ENCODE measurements around the gene KRT5. TPM values are rescaled to one million over a fixed set of nuclear protein-coding genes. Genes with fewer than 3 reads are reported as not detected.
A peak's percentile ranks its signal among the peaks of the same experiment; 100 is the strongest.

KRT5 gene
- total and polyA plus RNA-seq, 3 donors from 2014 or later: 0.39 to 2.6 (median 1.1) TPM

GRCh38 chr12:52561880-52562449, 41.8 kb upstream of the KRT5 start:
- Histone ChIP-seq H3K9me3 (no peaks in the 10 kb centered on the region), H3K4me3 (no peak overlapping the region), H3K36me3 (ENCODE audit: low read depth, missing control alignments) (no peaks in the 10 kb centered on the region), H3K27me3 (no peaks in the 10 kb centered on the region), H3K27ac (no peak overlapping the region), H3K4me1 (no peaks in the 10 kb centered on the region)
- 65 to 79% methylated on average over 3 of the region's 3 CpGs for whole genome bisulfite sequencing, 2 donors
- DNase-seq: peak; percentile 26
- intact Hi-C loops (cut with DNase I; ENCODE audit: low total_unique reads): no loop called here
- TF ChIP-seq POLR2A (IDR thresholded peaks at IDR 0.05): no peak
- peak in 1 of 3 experiments; percentile 28 for TF ChIP-seq CTCF (IDR thresholded peaks at IDR 0.05)

- 76 to 94% methylated on average over 4 of the region's 4 CpGs for WGBS, 2 donors
- Histone ChIP-seq H3K36me3 (ENCODE audit: low read depth, missing control alignments) (no peaks in the 10 kb centered on the region), H3K27me3 (no peaks in the 10 kb centered on the region), H3K27ac (no peak overlapping the region), H3K9me3 (no peaks in the 10 kb centered on the region), H3K4me1 (no peaks in the 10 kb centered on the region), H3K4me3 (no peak overlapping the region)
- DNase-seq: no peak
- intact Hi-C loops (cut with DNase I; ENCODE audit: low total_unique reads): no loop called here
- TF ChIP-seq CTCF (IDR thresholded peaks at IDR 0.05) (no peak), POLR2A (IDR thresholded peaks at IDR 0.05) (no peak)
Observed at GRCh38 chr12:52559979-52560378, 39.8 kb upstream of the KRT5 start.

GRCh38 chr12:52558781-52559445, 38.7 kb upstream of the KRT5 start:
- H3K36me3 ChIP-seq (ENCODE audit: low read depth, missing control alignments): no peaks in the 10 kb centered on the region
- no peaks in the 10 kb centered on the region for H3K27me3 ChIP-seq
- H3K4me1 ChIP-seq: no peaks in the 10 kb centered on the region
- no peak for TF ChIP-seq CTCF (IDR thresholded peaks at IDR 0.05)
- no peak for TF ChIP-seq POLR2A (IDR thresholded peaks at IDR 0.05)
- no peak overlapping the region for H3K27ac ChIP-seq
- H3K4me3 ChIP-seq: no peak overlapping the region
- no peak for DNase-seq
- 82 to 86% methylated on average over 8 of the region's 8 CpGs for WGBS, 2 donors
- intact Hi-C loops (cut with DNase I; ENCODE audit: low total_unique reads): no loop called here
- no peaks in the 10 kb centered on the region for H3K9me3 ChIP-seq

GRCh38 chr12:52557476-52557875, 37.3 kb upstream of the KRT5 start:
- no peaks in the 10 kb centered on the region for H3K27me3 ChIP-seq
- no peak for DNase-seq
- no peaks in the 10 kb centered on the region for H3K9me3 ChIP-seq
- WGBS, 2 donors: 81 to 82% methylated on average over 2 of the region's 2 CpGs
- no peaks in the 10 kb centered on the region for H3K36me3 ChIP-seq (ENCODE audit: low read depth, missing control alignments)
- intact Hi-C loops (cut with DNase I; ENCODE audit: low total_unique reads): no loop called here
- H3K27ac ChIP-seq: no peak overlapping the region
- TF ChIP-seq CTCF (IDR thresholded peaks at IDR 0.05) (no peak), POLR2A (IDR thresholded peaks at IDR 0.05) (no peak)
- H3K4me1 ChIP-seq: no peaks in the 10 kb centered on the region
- no peak overlapping the region for H3K4me3 ChIP-seq

- WGBS, 2 donors: 84 to 89% methylated on average over 6 of the region's 6 CpGs
- H3K4me1 ChIP-seq: no peaks in the 10 kb centered on the region
- intact Hi-C loops (cut with DNase I; ENCODE audit: low total_unique reads): no loop called here
- no peak for TF ChIP-seq POLR2A (IDR thresholded peaks at IDR 0.05)
- H3K36me3 ChIP-seq (ENCODE audit: low read depth, missing control alignments): no peaks in the 10 kb centered on the region
- no peak overlapping the region for H3K4me3 ChIP-seq
- no peaks in the 10 kb centered on the region for H3K9me3 ChIP-seq
- H3K27me3 ChIP-seq: no peaks in the 10 kb centered on the region
- no peak for DNase-seq
- H3K27ac ChIP-seq: no peak overlapping the region
Observed at GRCh38 chr12:52555577-52555976, 35.4 kb upstream of the KRT5 start.
